TTC549 (cell line): ENCODE results near the gene CUTA.

Experiments
- FAIRE-seq: peaks from 2 replicates; lab custom pipeline; 2012; peaks lifted over from hg19 to GRCh38; lab: Jason Lieb, UNC

CUTA gene

DNA sequence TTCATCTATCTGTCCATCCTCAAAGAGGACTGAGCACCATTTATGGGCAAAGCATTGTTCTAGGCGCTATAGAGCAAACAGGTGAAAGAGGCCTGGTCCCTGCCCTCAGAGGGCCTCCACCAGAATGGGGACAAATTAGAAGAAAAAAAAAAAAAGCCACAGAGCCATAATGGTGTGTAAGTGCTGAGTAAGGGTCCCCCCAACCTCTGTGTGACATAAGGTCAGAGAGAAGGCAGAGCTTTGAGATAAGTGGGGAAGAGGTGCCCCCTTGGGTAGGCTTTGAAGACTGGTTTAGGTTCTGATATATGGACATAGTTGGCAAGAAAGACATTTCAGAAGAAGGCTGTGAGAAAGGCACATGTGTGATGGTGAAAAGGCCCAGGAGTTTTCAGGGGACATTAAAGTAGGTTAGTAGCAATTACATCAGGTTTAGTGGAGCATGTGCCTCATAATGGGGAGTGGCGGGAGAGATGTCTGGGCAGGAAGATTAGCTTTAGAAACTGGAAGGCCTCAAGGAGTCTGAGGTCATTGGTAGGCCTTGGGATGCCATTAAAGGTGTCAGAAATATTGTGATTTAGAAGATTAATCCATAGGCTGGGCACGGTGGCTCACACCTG, 21.2 kb upstream of the CUTA start:
- FAIRE-seq: no peak

DNA sequence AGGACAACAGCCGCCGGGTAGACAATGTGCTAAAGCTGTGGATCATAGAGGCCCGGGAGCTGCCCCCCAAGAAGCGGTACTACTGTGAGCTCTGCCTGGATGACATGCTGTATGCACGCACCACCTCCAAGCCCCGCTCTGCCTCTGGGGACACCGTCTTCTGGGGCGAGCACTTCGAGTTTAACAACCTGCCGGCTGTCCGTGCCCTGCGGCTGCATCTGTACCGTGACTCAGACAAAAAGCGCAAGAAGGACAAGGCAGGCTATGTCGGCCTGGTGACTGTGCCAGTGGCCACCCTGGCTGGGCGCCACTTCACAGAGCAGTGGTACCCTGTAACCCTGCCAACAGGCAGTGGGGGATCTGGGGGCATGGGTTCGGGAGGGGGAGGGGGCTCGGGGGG, 19.8 kb upstream of the CUTA start:
- FAIRE-seq: no peak

DNA sequence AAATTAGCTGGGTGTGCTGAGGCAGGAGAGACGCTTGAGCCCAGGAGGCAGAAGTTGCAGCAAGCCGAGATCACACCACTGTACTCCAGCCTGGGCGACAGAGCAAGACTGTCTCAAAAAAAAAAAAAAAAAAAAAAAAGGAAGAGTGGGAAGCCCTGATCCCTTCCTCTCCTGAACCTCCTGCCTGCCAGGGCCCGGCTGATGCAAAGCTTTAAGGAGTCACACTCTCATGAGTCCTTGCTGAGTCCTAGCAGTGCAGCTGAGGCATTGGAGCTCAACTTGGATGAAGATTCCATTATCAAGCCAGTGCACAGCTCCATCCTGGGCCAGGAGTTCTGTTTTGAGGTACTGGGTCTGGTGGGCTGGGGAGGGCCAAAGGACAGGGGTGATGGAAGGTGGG, 17.1 kb upstream of the CUTA start:
- FAIRE-seq: no peak

DNA sequence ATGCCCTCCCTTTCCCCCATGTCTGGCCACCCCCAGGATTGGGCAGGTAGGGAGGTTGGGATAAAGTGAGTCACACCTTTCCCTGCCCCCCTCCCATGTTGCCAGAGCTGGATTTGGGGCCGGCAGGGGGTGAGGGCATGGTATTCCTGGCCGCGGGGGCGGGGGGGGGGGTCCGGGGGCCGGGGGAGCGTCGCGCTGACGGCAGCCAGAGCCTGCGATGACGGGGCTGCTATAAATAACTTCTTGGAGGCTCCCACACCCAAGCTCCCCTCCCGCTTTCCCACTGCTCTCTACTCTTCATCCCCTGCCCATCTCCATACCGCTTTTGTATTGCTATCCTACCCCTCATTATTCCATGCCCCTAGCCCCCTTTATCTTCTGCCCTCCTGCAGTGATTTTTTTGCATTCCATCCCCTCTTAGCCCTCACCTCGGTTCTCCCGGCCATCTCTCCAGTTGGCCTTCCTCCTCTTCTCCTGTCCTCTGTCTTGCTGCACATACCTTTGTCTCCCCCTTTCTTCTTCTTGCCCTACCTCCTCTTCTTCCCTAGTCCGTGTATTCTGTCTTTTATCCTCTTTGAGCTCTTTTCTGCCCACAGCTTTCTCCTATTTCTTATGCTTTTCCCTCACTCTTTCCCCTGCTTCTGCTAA, 15.8 kb upstream of the CUTA start:
- FAIRE-seq: no peak

DNA sequence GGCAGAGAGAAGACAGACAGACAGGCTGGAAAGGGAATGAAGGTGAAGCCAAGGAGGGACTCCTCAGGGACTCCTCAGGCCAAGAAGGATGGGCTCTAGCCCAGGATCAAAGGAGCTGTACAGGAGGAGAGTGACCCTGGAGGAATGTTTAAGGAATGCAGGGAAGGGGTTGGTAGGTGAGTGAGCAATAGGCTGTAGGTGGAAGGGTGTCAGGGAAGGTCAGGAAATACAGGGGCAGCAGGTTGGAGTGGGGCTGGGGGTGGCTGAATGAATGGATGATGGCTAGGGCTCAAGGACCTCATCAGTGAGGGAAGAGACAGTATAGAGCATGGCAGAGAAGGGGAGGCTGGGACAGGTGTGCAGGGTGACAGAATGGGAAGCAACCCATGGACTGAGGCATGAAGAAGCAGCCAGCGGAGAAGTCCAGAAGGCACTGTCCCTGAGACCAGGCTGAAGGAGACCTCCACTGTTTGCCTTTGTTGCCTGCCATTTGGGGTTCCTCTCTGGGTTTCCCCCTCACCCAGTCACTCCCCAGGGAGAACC, 15.2 kb upstream of the CUTA start:
- no peak for FAIRE-seq

DNA sequence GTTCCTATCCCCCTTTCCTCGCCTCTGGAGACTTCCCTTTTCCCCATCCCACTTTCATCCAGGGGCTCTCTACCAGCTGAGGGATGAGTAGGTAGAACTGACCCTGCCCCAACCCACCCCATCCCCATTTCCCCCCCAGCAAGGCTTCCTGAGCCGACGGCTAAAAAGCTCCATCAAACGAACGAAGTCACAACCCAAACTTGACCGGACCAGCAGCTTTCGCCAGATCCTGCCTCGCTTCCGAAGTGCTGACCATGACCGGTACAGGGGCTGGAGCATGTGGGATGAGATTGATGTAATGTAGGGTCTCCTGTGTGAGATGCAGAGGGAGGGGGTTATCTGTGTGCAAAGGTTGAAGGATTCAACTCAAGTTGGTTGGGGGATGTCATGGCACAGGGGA, 14.6 kb upstream of the CUTA start:
- FAIRE-seq: no peak

DNA sequence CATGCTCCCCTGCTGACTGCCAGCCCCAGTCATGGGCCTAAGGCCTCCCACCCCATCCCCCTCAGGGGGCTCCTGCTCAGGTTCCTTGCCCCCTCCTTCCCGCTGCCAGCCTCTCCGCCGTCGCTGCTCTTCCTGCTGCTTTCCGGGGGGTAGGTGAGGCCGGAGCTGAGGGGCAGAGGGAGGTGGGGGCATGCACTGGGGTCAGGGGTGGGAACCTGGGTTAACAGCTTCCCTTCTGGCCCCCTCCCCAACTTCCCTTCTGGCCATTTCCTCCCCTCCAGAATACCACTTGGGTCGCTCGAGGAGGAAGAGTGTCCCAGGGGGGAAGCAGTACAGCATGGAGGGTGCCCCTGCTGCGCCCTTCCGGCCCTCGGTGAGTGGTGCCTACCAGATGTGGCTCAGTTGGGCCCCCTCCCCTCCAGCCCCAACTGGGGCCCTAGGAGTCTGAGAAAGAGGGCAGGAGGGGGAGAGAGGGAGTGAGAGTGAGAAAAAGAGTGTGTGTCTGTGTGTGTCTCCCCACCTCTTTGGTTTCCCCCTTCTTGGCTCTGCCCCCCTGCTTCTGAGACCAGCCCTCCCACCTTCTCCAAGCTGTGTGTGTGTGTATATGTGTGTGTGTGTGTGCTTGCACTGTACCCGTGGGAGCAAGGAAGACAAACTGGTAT, 14.1 kb upstream of the CUTA start:
- FAIRE-seq: no peak

DNA sequence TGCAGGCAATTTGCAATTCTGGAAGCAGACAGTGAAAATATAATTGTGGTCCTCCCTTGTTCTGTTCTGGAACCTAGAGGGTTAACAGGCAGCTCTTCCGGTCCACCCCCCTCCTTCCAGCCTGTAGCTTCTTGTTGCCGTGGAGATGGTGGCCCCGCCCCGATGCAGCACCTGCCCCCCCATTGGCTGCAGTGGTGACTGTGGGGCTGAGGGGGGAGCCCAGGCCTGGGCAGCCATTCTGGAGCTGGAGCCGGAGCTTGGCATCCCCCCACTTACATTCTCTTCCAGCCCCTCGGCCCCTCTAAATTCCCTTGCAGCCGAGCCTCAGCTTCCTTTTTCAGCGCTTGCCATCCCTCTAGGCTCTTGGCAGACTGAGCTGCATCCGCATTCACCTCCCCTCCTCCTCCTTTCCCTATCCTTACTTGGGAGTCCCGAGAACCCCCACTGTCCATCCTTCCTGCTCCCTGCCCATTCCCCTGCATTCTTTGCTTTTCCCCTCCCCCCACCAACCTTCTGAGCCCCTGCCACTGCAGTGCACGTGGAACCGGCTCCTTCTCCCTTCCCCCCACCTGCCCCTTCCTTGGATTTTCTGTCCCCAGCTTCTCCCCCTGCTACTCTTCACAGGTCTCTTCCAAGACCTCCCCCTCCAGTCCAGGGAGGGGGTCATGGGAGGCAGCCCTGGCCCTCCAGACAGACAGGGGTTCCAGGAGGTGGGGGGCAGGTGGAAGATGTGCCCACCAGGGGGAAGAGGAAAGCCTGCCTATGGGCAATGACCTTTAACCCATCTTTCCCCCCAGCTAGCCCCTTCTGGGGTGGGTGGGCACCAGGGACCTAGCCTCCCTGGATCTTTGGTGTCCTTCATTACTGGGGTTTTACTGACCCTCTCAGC, 13.3 kb upstream of the CUTA start:
- no peak for FAIRE-seq

DNA sequence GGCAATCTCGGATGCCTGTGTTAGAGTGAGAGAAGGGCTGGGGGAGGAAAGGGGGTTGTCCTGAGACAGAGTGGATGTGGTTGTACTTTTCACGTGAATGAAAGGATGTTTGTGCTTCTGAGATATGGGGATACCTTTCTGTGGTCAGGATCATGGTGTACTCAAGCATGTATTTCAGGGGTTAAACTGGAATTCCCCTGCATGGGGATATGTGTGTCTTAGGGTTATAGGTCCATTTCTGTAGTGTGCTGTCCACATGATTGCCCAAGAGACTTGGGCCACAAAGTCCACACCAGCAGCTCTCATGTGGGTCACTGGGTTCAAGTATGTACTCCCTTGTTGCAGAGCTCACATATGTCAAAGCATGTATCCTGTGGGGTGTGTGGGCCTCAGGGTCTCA, 12.4 kb upstream of the CUTA start:
- FAIRE-seq: no peak

DNA sequence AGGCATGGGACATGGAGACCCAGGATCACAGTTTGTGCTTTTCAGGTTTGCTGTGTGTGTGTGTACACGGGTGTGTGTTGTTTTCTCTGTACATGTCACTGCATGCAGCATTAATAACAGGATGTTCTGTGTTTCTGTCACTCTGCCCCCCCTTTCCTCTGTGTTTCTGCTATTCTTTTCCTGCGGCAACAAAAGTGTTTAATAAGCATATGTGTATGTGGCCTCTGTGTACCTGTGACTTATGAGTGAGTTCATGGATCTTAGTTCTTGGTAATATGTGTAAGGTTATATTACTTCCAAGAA, 11.8 kb upstream of the CUTA start:
- FAIRE-seq: no peak

DNA sequence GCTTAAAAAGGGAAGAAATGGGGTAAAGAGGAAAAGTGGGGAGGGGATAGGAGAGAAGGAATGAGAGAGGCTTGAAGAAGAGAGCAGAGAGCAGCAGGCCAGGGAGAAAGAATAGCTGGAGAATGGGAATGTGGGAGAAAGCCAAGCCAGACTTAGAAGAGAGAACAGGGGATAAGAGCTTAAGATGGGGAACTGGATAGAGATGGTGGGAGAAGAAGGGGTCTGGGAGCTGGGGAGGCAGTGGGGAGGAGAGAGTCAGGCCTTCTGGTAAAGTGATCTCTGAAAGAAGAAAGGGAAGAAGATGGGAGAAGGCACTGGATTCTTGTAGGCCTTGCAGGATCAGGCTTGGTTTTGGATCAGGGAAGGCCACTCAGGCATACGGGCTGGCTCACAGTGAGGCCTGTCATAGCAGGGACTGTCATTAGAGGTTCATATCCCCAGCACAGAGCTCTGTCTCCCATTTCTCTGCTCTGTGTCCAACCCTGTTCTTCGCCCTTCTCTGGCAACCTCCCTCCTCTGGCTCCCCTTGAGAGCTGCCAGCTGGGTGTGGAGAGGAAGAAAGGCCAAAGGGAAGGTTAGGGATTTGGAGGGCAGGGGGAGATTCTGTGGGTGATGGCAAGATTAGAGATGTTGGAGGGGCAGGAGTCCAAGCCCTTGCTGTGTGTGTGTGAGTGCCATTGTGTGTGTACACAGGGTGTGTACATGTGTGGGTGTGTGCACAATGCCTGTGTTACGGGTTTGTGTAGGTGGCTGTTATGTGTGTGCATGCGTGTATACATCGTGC, 11.3 kb upstream of the CUTA start:
- FAIRE-seq: no peak

DNA sequence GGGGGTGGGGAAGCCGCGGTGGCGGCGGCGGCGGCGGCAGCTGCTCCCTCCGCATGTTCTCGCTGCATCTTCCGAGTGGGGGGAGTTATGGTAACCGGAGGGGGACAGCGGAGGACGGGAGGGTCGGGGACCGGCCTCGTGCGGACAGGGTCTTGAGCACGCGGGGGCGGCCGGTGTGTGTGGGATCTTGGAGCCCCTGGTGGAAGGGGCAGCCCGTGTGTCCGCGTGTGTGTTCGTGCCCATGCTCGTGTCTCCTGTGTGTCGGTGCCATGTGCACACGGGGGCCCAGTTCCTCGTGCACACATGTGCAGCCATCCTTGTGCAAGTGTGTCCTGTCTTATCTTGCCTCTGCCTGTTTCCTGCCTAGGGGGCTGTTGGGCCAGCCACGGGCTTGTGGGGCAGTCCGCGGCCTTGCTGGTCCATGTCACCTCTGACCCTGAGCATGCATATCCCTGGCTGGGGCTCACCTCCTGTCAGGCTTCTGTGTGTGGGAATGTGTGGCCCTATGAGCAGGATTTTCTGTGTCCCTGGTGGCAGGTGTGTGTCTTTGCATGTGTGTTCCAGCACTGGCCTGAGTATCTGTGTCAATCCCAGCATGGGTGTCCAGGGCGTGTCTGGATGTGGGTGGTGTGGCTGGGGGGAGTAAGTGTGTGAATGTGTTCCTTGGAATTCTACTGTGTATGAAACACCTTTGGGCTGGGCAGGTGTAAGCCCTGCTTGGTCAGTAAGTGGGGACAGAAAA, 10.5 kb upstream of the CUTA start:
- no peak for FAIRE-seq

DNA sequence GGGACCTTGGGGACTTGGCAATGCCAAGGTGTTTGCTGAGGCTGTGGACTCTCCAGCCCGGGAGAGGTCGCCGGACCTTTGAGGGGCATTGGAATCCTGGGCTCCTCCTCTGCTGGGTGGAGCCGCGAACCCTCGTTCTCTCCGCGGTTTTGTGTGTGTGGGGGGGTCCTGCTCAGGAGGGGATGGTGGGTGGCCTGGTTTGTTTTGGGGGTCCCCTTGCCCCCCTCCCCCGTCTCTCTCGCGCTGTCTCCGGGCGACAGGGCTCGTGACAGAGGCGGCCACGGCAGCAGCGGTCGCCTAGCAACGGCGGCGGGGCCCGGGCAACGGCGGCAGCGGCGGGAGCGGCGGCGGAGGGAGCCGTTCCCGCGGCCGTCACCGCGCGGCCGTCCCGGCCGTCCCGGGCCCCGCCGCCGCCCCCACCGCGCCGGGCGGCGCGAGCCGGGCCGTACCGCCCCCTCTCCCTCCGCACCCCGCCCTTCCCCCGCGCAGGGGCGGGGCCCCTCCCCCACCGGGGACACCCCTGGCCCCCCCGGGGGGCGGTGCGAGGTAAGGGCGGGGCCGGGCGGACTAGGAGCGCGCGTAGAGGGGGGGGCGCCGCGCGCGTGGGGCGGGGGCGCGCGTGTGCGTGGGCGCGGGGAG, 9.8 kb upstream of the CUTA start:
- no peak for FAIRE-seq

DNA sequence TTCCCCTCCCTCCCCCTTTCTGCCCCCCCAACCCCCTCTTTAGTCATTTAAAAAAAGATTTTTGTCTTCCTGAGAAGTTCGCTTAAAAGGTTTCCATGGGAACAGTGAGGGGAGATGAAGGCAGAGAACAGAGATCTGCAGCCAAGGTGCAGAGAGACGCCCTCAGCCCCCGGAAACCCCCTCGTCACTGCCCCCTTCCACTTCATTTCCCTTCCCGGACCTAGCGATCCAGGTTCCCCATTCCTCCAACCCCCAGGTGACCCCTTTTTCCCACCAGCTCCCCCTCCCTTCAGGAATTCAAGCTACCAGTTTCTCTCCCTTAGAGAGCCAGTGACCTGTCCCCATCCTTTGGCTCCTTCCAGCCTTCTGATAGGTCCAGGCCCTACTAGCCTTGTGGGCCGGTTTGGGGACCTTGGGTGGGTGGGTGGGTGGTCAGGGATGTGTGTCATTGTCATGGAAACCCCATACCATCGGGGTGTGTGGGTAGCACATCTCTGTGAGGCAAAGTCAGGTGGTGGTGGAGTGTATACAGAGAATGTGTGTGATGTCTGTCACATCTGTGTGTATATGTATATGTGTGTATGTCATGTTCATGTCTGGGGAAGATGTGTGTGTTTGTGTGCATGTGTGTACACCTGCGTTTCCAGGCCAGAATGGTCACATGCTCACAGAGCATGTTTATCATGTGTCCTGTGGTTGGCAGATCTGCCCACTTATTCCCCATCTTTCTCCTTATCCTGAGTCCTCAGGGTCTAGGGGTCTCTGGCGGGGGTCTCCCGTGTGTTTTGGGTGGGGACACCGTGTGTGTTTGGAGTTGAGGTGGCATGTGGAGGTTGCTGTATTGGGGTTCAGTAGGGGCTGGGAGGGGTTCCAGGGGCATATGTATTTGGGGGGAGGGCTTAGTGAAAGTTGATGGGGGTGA, 8.9 kb upstream of the CUTA start:
- no peak for FAIRE-seq

DNA sequence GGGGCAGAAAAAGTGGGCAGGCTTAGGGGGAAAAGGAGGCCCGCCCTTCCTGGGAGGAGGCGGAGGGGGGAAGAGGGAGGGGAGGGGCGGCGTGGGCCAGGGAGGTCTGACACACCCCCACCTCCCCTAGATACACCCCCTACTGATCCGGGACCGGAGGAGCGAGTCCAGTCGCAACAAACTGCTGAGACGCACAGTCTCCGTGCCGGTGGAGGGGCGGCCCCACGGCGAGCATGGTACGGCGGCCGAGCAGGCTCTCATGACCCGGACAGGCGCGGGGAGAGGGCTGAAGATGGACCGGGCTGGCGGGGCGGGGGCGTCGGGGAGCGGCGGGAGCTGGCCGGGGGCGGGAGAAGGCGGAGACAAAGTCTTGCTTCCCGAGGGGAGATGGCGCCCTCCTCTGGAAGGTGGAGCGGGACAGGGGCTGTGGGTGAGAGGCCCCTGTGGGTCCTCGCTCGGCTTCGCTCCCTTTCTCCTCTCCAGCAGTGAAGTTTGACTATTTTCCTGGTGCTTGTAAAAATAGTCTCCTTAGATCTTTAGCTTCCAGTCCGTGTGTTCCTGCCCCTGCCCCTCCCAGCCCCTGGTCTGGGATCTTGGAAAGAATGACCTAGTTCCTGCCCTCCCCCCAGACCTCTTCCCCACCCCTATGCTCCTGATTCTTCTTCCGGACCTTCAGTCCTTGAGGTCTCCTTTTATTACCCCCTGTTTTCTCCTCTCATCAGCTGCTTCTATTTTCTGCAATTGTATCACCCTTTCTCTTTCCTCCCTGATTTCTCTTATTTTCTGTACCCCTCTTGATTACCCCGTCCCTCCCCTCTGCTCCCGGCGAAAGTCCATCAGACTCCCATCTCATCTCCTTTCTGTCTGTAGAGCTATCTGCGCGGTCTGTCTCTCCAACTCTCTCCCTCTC, 8.0 kb upstream of the CUTA start:
- no peak for FAIRE-seq

DNA sequence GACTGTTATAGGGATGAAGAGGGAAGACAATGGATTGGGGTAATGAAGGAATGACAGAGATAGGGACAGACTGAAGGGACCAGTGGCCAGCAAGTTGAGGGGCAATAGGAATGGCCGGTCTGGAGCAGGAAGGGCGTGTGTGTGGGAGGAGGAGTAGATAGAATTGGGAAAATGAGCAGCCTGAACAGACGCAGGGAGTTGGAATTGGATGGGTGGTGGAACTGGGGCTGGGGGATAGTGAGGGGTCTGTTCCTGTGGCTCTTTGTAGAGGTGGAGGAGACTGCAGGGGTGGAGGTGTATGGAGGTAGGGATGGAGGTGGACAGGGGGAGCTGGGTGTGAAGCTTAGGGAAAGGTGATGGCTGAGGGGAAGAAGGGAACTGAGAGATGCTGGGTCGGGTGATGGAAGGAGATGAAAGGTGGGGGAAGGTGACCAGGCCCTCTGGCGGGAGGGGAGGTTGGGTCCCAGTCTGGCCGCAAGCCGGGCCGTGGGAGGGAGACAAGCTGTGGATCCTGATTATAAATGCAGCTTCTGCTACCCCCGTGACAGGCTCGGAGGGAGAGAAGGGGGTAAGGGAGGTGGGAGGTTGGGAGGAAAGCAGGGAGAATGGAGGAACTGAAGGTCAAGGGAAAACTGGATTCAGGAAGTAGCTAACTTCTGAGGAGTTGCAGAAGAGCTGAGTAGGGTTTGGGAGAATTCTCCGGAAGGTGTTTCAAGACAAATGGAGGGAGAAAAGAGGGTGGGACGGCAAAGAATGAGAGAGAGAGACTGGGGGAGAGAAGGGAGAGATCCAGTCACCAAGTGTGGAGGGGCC, 7.2 kb upstream of the CUTA start:
- no peak for FAIRE-seq

DNA sequence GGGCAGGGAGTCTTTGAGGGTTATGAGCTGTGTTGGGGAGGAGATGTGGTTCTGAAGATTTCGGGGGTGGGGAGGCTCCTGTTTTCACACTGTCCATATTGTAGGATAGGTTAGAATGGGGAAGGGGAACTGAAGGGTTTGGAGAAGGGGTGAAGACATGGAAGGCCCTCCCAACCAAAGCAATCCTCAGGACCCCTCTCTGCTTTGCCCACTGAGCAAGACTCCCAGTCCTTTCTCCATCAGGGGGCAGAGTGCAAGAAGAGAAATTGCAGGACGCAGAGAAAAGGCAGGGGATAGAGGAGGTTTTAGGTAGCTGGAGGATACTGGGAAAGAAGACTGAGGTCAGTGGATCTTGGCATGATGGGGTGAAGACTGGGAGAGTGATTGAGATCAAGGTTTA, 5.9 kb upstream of the CUTA start:
- no peak for FAIRE-seq

DNA sequence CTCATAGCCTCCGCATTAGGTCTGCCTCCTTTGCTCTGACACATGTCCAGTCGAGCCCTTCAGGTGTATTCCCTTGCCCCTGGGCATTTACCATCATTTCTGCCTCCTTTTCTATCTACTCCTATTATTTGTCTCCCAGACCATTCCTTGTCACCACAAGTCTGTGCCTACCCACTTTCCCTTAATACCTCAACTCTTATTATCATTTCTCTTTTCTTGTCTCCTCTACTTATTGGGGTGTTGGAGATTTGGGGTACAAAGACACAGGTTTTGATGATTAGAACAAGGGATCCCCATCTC, 3.4 kb upstream of the CUTA start:
- no peak for FAIRE-seq
